Inferior parietal cortex (tissue), 1 donor: Measurements from ENCODE around the gene PLXNA2.

Experiments used
- DNase-seq: peaks from one replicate; pipeline ENCODE4 v3.0.0-alpha.2; 2016; ENCODE audit errors: extremely low spot score

Gene PLXNA2

DNA sequence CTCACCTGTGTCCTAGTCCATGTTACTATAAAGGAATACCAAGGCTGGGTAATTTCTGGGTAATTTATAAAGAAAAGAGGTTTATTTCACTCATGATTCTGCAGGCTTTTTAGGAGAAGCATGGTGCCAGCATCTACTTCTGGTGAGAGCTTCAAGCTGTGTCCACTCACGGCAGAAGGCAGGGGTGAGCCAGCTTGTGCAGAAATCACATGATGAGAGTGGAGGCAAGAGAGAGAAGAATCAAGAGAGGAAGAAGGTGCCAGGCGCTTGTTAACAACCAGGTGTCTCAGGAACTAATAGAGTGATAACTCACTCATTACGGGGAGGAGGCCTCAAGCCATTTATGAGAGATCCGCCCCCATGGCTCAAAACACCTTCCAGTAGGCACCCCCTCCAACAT, 265.7 kb downstream of the PLXNA2 start:
- no peak for DNase-seq

- no peak for DNase-seq
Observed at GRCh38 chr1:207977876-207978275, 266.3 kb downstream of the PLXNA2 start.

DNA sequence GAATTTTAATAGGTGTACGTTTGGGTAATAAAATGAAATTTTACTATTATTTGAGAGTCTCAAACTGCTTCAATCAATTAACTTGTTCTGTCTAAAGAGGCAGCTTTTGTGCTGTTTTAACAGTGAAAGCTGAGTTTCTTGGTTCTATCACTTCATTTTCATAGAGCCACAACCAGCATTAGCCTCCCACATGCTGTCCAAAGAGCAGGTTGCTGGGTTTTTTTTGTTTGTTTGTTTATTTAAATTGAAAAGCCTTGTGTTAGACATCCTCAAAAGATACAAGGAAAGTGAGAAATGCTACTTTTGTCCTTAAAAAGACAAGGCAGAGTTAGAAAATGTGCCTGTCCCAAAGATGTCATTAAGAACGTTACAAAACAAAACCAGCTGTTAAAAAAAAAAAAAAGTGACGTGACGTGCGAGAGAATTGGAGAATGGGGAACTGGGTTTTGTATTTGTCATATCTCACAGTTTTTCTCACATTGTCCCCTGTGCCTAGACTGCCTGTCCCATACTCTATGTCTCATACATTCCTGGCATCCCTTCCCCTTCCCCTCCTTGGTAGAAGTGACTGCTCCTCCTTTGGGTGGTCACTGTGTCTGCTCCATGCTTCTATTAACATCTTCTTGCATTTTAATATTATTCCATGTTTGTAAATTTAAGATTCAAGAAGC, 270.2 kb downstream of the PLXNA2 start:
- no peak for DNase-seq

DNA sequence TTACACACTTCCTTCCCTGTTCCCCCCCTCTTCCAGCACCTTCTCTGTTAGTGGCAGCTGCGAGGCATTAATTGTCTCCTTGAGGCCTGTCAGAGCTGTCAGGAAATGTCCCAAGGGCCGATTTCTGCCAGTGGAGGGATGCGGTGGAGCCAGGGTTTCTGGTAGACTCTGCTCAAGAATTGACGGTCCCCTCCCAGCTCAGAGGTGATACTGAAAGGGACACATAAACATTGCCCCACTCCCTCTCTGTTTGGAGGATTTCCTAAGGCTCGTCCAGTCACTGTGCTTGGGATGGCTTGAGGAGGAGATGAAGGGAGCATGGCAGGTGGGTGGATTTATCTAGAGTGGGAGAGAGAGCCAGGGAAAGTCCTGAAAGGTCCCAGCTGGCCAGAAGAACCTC, 271.8 kb downstream of the PLXNA2 start:
- DNase-seq, result no peak
